ENCODE data around the gene EXOC6. TPM values are rescaled to one million over a fixed set of nuclear protein-coding genes. Genes with fewer than 3 reads are reported as not detected.
A peak's percentile ranks its signal among the peaks of the same experiment; 100 is the strongest.

EXOC6 gene
- total RNA-seq, 2 donors from 2014 or later: 10.5 to 14.8 TPM

DNA sequence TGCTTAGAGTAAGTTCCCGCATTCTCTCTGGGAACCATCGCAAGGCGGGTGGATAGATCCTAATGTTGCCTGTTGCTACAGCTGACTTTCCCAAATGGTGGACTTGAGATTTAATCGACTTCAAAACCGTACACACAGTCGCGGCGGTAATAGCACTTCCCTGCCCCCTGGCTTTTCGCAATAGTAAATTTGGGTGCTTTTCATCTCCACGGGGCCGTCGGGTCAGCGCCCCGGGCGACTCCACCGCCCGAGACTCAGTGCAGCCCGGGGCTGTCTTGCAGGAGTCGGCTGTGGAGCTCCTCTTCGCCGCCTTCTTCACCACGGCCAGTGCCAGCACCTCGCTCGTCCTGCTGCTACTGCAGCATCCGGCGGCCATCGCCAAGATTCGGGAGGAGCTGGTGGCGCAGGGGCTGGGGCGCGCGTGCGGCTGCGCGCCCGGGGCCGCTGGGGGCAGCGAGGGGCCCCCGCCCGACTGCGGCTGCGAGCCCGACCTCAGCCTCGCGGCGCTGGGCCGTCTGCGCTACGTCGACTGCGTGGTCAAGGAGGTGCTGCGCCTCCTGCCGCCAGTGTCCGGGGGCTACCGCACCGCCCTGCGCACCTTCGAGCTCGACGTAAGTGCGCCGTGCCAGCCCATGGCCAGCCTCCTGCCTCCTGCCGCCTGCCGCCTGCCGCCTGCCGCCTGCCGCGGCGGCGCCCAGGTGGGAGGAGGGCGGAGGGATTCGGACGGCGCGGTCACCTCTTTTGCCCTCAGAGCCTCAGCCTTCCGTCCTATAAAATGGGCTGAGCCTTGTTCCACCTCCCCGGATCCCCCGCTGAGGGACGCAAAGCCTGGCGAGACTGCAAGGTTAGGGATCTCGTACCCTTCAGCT is 217.6 kb downstream of the EXOC6 start:
- Mint-ChIP-seq H3K4me3 (no peak overlapping the region), H3K36me3 (ENCODE audit: low read depth) (peaks cover 11% of the 10 kb centered on the region), H3K27ac (no peak overlapping the region), H3K27me3 (peaks cover 75% of the 10 kb centered on the region), H3K4me1 (peaks cover 32% of the 10 kb centered on the region)
- ATAC-seq (no peak), DNase-seq (no peak)
- H3K9me3 ChIP-seq (ENCODE audit: control insufficient read depth, low read length, poor library complexity, severe bottlenecking): no peaks in the 10 kb centered on the region

DNA sequence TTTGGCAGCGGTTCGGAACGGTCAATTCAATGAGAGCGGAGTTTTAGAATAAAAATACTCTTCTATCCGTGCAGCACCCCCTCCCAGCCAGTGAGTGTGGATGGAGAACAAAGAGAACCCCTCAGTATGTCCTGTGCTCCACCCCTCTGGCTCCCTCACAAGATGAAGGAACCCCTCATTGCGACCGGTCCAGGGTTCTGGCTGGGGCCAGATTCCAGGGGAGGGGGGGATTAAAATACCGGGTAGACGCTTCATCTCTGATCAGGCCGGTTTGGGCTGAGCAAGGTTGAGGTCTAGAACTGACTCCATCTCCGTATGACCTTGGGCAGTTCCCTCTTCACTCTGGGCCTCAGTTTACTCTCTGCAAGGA is 218.2 kb downstream of the EXOC6 start:
- H3K36me3 Mint-ChIP-seq (ENCODE audit: low read depth): peaks cover 11% of the 10 kb centered on the region
- H3K27ac Mint-ChIP-seq: no peak overlapping the region
- peaks cover 32% of the 10 kb centered on the region for H3K4me1 Mint-ChIP-seq
- peaks cover 79% of the 10 kb centered on the region for H3K27me3 Mint-ChIP-seq
- H3K4me3 Mint-ChIP-seq: peak overlapping the region; percentile 43
- H3K9me3 ChIP-seq (ENCODE audit: control insufficient read depth, low read length, poor library complexity, severe bottlenecking): no peaks in the 10 kb centered on the region
- no peak for ATAC-seq
- no peak for DNase-seq

DNA sequence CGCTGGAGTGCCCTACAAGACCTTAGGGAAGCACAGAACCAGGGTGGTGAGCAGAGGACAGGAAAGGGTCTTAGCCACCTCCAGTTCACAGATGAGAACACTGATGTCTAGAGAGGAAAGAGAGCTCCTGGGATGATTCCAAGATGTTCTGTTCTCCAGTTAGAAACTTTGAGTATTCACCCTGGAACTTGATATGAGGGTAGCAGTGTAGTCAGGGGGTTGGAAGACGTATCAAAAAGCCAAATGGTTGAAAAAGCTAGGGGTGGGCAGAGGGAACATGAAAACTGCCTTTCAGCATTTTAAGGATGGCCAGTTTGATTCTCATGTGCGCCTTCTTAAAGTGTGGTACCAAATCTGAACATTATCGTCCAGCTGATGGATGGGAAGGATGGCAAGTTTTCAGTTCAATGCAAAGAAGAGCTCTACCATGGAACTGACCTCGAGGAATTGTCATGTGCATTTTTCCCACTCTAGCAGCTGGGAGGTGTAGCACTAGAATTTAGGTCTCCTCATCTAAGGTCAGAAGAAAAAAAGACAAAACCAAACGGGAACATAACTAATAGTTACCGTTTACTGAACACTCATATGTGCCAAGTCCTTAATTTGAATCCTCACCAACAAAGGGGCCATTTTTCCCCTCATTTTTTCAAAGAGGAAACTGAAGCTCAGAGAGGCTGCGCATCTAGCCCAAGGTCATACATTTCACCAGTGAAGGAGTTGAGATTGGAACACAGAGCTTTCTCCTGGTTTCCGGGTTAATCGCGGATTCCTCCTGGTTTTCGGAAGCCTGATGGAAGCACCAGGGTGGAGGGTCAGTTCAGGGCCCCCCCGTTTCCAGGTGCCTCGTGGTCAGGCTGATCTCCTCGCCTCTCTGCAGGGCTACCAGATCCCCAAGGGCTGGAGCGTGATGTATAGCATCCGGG is 219.4 kb downstream of the EXOC6 start:
- peaks cover 32% of the 10 kb centered on the region for H3K4me1 Mint-ChIP-seq
- peaks cover 82% of the 10 kb centered on the region for H3K27me3 Mint-ChIP-seq
- DNase-seq: no peak
- peaks cover 11% of the 10 kb centered on the region for H3K36me3 Mint-ChIP-seq (ENCODE audit: low read depth)
- no peaks in the 10 kb centered on the region for H3K9me3 ChIP-seq (ENCODE audit: control insufficient read depth, low read length, poor library complexity, severe bottlenecking)
- ATAC-seq: no peak
- no peak overlapping the region for H3K4me3 Mint-ChIP-seq
- H3K27ac Mint-ChIP-seq: no peak overlapping the region

DNA sequence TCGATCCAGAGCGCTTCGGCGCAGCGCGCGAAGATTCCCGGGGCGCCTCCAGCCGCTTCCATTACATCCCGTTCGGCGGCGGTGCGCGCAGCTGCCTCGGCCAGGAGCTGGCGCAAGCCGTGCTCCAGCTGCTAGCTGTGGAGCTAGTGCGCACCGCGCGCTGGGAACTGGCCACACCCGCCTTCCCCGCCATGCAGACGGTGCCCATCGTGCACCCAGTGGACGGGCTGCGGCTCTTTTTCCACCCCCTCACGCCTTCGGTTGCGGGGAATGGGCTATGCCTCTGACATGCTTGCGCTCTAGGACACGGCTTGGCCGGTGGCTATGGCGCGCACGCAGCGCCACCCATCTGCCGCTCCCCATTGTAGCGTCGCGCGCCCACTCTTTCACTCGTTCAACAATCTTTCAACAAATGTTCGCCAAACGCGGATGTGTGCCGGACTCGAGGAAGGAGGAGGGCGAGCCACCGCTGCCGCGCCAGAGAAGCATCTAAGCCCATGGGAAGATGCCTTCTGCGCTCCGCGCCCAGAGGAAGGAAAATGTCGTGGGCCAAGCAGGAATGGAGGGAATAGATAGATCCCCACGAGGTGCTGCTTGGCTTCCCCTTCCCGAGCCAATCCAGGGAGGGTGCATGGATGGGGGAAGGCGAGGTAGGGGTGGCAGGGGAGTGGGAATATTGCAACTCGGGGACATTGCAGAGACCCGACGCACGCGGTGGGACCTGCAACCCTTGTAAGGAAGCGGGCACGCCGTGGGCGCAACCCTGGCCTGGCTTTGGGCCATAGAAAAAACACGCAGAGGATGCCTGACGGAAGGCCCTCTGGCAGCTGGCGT is 220.3 kb downstream of the EXOC6 start:
- H3K27ac Mint-ChIP-seq: no peak overlapping the region
- DNase-seq (no peak), ATAC-seq (no peak)
- no peaks in the 10 kb centered on the region for H3K9me3 ChIP-seq (ENCODE audit: control insufficient read depth, low read length, poor library complexity, severe bottlenecking)
- H3K27me3 Mint-ChIP-seq: peaks cover 80% of the 10 kb centered on the region
- no peak overlapping the region for H3K4me3 Mint-ChIP-seq
- peaks cover 32% of the 10 kb centered on the region for H3K4me1 Mint-ChIP-seq
- H3K36me3 Mint-ChIP-seq (ENCODE audit: low read depth): peaks cover 11% of the 10 kb centered on the region

DNA sequence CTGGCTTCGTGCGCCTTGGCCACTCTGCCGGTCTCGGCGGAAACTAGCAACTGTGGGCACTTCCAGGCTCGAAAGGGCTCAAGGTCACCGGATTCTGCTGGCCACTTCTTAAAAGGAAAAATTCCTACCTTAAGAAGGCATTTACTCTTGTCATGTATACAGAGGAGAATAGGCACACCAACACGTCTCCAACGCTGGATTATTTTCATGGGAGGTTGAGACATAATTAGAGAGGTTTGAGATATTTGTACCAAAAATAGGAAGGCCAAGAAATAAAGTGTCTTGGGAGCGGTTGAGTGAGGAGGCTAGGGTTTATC is 220.9 kb downstream of the EXOC6 start:
- ATAC-seq (no peak), DNase-seq (no peak)
- Mint-ChIP-seq H3K27ac (no peak overlapping the region), H3K36me3 (ENCODE audit: low read depth) (peaks cover 11% of the 10 kb centered on the region), H3K27me3 (peaks cover 76% of the 10 kb centered on the region), H3K4me3 (no peak overlapping the region), H3K4me1 (peaks cover 33% of the 10 kb centered on the region)
- no peaks in the 10 kb centered on the region for H3K9me3 ChIP-seq (ENCODE audit: control insufficient read depth, low read length, poor library complexity, severe bottlenecking)

DNA sequence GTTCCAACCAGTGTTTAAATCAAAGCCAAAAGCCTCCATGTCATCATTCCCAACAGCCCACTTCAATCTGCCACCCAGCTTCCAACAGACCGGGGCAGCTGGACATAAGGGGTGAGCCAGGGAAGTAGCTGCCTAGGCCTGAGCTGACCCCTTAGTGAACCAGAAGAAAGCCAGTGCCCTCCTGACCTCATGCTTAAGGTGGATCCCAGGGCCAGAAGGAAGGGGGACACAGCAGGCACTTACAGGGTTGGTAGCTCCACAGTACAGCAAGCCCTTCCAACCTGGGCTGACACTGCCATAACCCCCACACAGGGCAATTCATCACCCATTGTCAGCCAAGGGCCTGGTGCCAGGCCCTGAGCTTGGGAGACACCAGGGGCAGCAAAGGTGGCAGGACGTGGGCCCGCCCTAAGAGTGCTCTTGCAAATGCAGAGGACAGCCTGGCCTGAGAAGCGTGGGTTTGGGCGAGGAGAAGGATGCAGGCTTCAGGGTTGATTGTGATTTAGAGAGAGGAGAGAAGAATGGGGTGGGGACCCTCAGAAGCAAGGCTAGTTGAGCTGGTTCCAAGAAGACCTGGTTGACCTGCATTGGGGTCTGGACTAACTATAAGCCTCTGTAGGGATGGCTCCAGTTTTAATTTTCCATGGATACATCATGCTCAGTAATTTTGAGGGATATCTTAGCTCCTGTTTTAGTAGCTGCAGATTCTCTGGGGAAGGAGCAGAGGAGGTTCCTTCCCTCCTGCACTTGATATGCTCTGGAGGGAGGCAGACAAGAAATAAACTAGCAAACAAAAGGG is 222.3 kb downstream of the EXOC6 start:
- no peak overlapping the region for H3K27ac Mint-ChIP-seq
- H3K4me1 Mint-ChIP-seq: peaks cover 36% of the 10 kb centered on the region
- peaks cover 12% of the 10 kb centered on the region for H3K36me3 Mint-ChIP-seq (ENCODE audit: low read depth)
- H3K4me3 Mint-ChIP-seq: peak overlapping the region; percentile 71
- ATAC-seq (no peak), DNase-seq (no peak)
- no peaks in the 10 kb centered on the region for H3K9me3 ChIP-seq (ENCODE audit: control insufficient read depth, low read length, poor library complexity, severe bottlenecking)
- peaks cover 76% of the 10 kb centered on the region for H3K27me3 Mint-ChIP-seq

DNA sequence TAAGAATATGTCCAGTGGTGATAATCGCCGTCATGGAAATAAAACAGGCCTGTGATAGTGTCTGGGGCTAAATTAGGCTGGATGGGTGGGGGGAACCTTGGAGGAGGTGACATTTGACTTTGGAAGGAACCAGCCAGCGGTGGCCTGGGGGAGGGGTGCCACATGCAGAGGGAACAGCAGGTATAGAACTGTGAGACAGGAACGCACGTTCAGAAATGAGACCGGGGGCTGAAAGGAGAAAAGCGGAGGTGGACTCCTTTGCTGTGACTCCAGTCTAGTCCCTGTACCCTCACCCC is 222.8 kb downstream of the EXOC6 start:
- H3K27me3 Mint-ChIP-seq: peaks cover 82% of the 10 kb centered on the region
- H3K27ac Mint-ChIP-seq: no peak overlapping the region
- no peak for DNase-seq
- peaks cover 38% of the 10 kb centered on the region for H3K4me1 Mint-ChIP-seq
- no peak for ATAC-seq
- H3K36me3 Mint-ChIP-seq (ENCODE audit: low read depth): peaks cover 12% of the 10 kb centered on the region
- no peaks in the 10 kb centered on the region for H3K9me3 ChIP-seq (ENCODE audit: control insufficient read depth, low read length, poor library complexity, severe bottlenecking)
- H3K4me3 Mint-ChIP-seq: no peak overlapping the region

DNA sequence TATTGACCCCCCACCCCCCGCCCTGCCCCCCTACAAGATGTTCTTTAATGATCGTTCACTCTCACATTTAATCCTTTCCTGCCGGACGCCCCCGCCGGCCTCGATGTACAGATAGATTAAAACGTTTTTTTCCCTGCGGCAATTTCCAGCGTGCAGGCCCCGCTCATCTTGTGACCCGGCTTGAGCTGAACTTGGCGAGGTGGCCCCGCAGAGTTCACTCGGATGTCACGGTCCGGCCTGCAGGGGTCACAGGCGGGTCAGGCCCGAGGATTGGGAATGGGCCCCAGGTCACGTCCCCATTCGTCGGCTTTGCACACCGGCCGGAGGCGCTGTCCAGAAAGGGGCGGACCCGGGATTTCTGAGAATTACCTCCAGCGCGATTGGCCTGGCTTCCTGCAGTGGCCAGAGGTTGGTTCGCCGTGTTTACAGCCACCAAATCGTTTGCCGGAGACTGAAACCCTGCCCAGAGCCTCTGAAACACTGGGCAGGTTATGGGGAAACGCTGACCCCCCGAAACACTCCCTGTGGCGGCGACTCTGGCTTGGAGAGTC is 223.4 kb downstream of the EXOC6 start:
- Mint-ChIP-seq H3K27ac (peak overlapping the region; percentile 21), H3K4me1 (peaks cover 38% of the 10 kb centered on the region), H3K4me3 (peak overlapping the region; percentile 80), H3K36me3 (ENCODE audit: low read depth) (peaks cover 12% of the 10 kb centered on the region), H3K27me3 (peaks cover 83% of the 10 kb centered on the region)
- DNase-seq (no peak), ATAC-seq (no peak)
- H3K9me3 ChIP-seq (ENCODE audit: control insufficient read depth, low read length, poor library complexity, severe bottlenecking): no peaks in the 10 kb centered on the region

DNA sequence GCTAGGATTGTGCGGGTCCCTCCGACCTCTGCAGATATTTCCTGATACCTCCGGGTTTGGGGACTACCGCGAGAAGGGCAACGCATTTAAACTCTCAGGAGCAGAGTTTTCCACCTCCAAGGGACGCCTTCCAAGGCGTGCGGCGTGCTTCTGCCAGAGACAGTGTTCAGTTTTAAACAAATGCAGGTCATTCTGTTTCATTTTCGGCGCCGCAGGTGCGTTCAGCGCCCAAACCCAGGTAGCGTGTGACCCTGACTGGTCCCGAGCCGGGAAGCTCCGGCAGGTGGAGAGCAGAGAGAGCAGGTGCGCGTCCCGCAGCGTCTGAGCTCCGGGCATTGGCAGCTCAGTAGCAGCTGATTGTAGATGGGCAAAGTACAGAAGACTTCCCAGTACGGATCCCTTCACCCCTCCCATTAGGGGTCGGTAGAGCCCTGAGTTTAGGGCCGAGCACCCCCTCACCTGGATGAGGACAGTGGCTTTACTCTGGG is 223.9 kb downstream of the EXOC6 start:
- peak overlapping the region; percentile 21 for H3K27ac Mint-ChIP-seq
- no peak for ATAC-seq
- H3K9me3 ChIP-seq (ENCODE audit: control insufficient read depth, low read length, poor library complexity, severe bottlenecking): no peaks in the 10 kb centered on the region
- peaks cover 33% of the 10 kb centered on the region for H3K4me1 Mint-ChIP-seq
- DNase-seq: no peak
- H3K27me3 Mint-ChIP-seq: peaks cover 81% of the 10 kb centered on the region
- H3K36me3 Mint-ChIP-seq (ENCODE audit: low read depth): peaks cover 9% of the 10 kb centered on the region
- peak overlapping the region; percentile 80 for H3K4me3 Mint-ChIP-seq

DNA sequence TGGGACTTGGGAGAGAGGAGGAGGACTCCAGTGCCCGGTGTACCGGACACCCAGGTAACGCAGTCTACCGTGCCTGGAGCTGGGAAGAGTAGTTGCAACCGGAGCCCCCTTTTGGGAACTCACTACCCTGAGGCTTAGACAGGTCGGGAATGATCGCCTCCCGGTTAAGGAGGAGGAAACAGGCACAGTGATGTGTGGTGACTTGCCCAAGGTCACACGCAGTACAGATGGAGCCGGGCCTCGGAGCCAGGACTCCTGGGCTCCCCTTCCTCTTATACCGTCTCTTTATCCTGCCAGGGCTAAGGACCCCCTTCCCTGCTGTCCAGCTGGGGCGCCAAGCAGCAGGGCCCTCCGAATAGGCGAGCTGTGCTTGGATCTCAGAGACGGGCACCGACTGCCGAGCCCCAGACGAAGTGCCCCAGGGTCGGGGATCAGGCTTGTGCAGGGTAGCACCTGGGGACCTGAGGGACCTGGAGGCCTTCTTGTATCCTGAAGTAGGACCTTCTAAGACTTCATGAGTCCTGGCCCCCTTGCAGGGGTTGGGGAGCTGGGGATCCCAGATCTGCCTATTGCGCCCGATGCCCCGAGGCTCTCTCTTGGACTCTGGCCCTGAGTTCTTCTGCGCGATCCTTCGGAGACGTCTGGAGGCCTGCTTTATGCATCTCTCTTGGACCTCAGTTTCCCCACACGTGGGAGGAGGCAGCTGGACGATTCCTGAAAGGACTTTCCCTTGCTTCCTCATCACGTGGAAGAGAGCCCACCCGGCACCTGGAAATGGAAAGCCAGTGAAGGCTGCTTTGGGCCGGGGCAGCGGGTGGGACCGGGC is 224.6 kb downstream of the EXOC6 start:
- ATAC-seq: no peak
- peaks cover 79% of the 10 kb centered on the region for H3K27me3 Mint-ChIP-seq
- peak overlapping the region; percentile 80 for H3K4me3 Mint-ChIP-seq
- no peak overlapping the region for H3K27ac Mint-ChIP-seq
- H3K4me1 Mint-ChIP-seq: peaks cover 29% of the 10 kb centered on the region
- H3K9me3 ChIP-seq (ENCODE audit: control insufficient read depth, low read length, poor library complexity, severe bottlenecking): no peaks in the 10 kb centered on the region
- DNase-seq: no peak
- H3K36me3 Mint-ChIP-seq (ENCODE audit: low read depth): peaks cover 7% of the 10 kb centered on the region

DNA sequence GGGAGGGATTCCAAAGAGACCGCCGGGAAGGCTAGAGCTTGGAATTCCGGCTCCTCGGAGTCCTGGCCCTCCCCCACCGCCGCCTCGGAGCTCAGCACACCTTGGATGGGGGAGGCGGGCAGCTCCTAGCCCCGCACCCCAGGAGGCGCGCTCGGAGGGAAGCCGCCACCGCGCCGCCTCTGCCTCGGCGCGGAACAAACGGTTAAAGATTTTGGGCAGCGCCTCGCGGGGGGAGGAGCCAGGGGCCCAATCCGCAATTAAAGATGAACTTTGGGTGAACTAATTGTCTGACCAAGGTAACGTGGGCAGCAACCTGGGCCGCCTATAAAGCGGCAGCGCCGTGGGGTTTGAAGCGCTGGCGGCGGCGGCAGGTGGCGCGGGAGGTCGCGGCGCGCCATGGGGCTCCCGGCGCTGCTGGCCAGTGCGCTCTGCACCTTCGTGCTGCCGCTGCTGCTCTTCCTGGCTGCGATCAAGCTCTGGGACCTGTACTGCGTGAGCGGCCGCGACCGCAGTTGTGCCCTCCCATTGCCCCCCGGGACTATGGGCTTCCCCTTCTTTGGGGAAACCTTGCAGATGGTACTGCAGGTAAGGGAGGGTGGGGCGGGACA is 225.3 kb downstream of the EXOC6 start, which contains the start of gene CYP26A1:
Gene CYP26A1, plus strand, starts transcription at position 355 of the 608 bp plus-strand sequence. Its CDS starts 42 bp downstream, at position 397.
- no peak within 1 kb of the TSS for H3K27ac Mint-ChIP-seq
- H3K4me3 Mint-ChIP-seq: peak within 1 kb of the TSS; percentile 84
- DNase-seq: no peak
- H3K9me3 ChIP-seq (ENCODE audit: control insufficient read depth, low read length, poor library complexity, severe bottlenecking): no peaks in the 10 kb centered on the region
- peaks cover 25% of the 10 kb centered on the region for H3K4me1 Mint-ChIP-seq
- ATAC-seq: peak; percentile 16
- peaks cover 5% of the 10 kb centered on the region for H3K36me3 Mint-ChIP-seq (ENCODE audit: low read depth)
- H3K27me3 Mint-ChIP-seq: peaks cover 77% of the 10 kb centered on the region

Data from T-helper 17 cell (primary cell).